H1 (cell line): ENCODE results near the gene ABCA13.

ENCODE experiments used
- CREB1 ChIP-seq: IDR thresholded peaks from 2 replicates; pipeline ENCODE4 v1.6.1; 2012; ENCODE audit warnings: inconsistent platforms
- CTCF ChIP-seq, 3 experiments: IDR thresholded peaks; 1 replicate in 2 of 3; 2 replicates in 1 of 3; pipeline versions ENCODE4 v1.5.1 to v1.6.1; 2011; ENCODE audit warnings: low read length in 3 of 3, mild to moderate bottlenecking in 3 of 3, inconsistent platforms in 2 of 3, low read depth in 1 of 3, moderate library complexity in 1 of 3; ENCODE audit not compliant: insufficient read depth in 1 of 3; ENCODE audit errors: control extremely low read depth in 1 of 3
- EP300 ChIP-seq, 2 experiments: IDR thresholded peaks; 1 replicate in 1 of 2; 2 replicates in 1 of 2; pipeline ENCODE4 v1.6.1; 2011 to 2012; ENCODE audit warnings: low read depth in 2 of 2, low read length in 2 of 2, mild to moderate bottlenecking in 2 of 2, borderline replicate concordance in 1 of 2, inconsistent platforms in 1 of 2, moderate library complexity in 1 of 2
- EZH2 ChIP-seq: fragments of 200-600 bp; sonication (generic); IDR thresholded peaks from 2 replicates; pipeline ENCODE4 v1.7.1; 2012; ENCODE audit warnings: low read depth, mild to moderate bottlenecking, moderate library complexity, low read length, inconsistent platforms; ENCODE audit not compliant: severe bottlenecking
- GABPA ChIP-seq: IDR thresholded peaks from 2 replicates; pipeline ENCODE4 v1.6.1; 2011; ENCODE audit warnings: mild to moderate bottlenecking, low read length, moderate library complexity, borderline replicate concordance; ENCODE audit not compliant: insufficient read depth
- MAX ChIP-seq: IDR thresholded peaks from 2 replicates; pipeline ENCODE4 v1.6.1; 2012; ENCODE audit warnings: inconsistent platforms
- NRF1 ChIP-seq: IDR thresholded peaks from 2 replicates; pipeline ENCODE4 v1.6.1; 2011; ENCODE audit warnings: mild to moderate bottlenecking, low read depth, low read length, improper control_type of control experiment
- POLR2A ChIP-seq, 2 experiments: IDR thresholded peaks; 1 replicate in 1 of 2; 2 replicates in 1 of 2; pipeline ENCODE4 v1.6.1; 2011; ENCODE audit warnings: low read depth in 2 of 2, low read length in 2 of 2, mild to moderate bottlenecking in 2 of 2; ENCODE audit errors: control extremely low read depth in 1 of 2
- RBBP5 ChIP-seq: IDR thresholded peaks from 2 replicates; pipeline ENCODE4 v1.7.1; 2012; ENCODE audit warnings: low read depth, mild to moderate bottlenecking, inconsistent platforms, low read length, moderate library complexity, borderline replicate concordance

GRCh38 chr7:48316768-48317167 lies 145.5 kb downstream of the ABCA13 start:
- no peak for TF ChIP-seq EP300 (IDR thresholded peaks at IDR 0.05; ENCODE audit: borderline replicate concordance in 1 of 2, low read depth in 2 of 2, low read length in 2 of 2)
- no peak for TF ChIP-seq CTCF (IDR thresholded peaks at IDR 0.05; ENCODE audit: control extremely low read depth in 1 of 3, insufficient read depth in 1 of 3, low read depth in 1 of 3, low read length in 3 of 3)
- no peak for TF ChIP-seq POLR2A (IDR thresholded peaks at IDR 0.05; ENCODE audit: control extremely low read depth in 1 of 2, low read depth in 2 of 2, low read length in 2 of 2)
- no peak for TF ChIP-seq EZH2
- TF ChIP-seq RBBP5, result no peak
- no peak for TF ChIP-seq GABPA
- TF ChIP-seq CREB1, result no peak
- TF ChIP-seq MAX, result no peak
- TF ChIP-seq NRF1, result no peak
